SH-SY5Y (cell line): ENCODE results near the gene CORO2A.

ENCODE experiments used
- GATA2 ChIP-seq: IDR thresholded peaks from 2 replicates; pipeline ENCODE4 v1.6.1; 2011; ENCODE audit warnings: mild to moderate bottlenecking, low read depth, low read length
- GATA3 ChIP-seq: IDR thresholded peaks from 2 replicates; pipeline ENCODE4 v1.6.1; 2011; ENCODE audit warnings: low read depth, mild to moderate bottlenecking, low read length, moderate library complexity

- TF ChIP-seq GATA2 (no peak), GATA3 (no peak)
These were observed 34.5 kb upstream of the CORO2A start for GRCh38 chr9:98226957-98227356.
